Measurements from ENCODE around the gene SNAI3. TPM values are rescaled to one million over a fixed set of nuclear protein-coding genes. Genes with fewer than 3 reads are reported as not detected.

The SNAI3 gene
- total RNA-seq, 1 experiment from 2014 or later, result 2.2 TPM

- TF ChIP-seq ZBTB33 (IDR thresholded peaks at IDR 0.05; ENCODE audit: extremely low read depth, insufficient replicate concordance, low read length) (no peak), SRF (IDR thresholded peaks at IDR 0.05; ENCODE audit: low read depth) (no peak), TCF7L2 (IDR thresholded peaks at IDR 0.05; ENCODE audit: borderline replicate concordance, extremely low read depth, insufficient read depth, insufficient read length) (no peak), EZH2 (IDR thresholded peaks at IDR 0.05) (no peak)
These were observed 48.0 kb upstream of the SNAI3 start (continued) for GRCh38 chr16:88734361-88734728.

GRCh38 chr16:88733630-88734360, 47.5 kb upstream of the SNAI3 start:
- TF ChIP-seq ZFX (IDR thresholded peaks at IDR 0.05) (no peak), ZBTB33 (IDR thresholded peaks at IDR 0.05; ENCODE audit: extremely low read depth, insufficient replicate concordance, low read length) (no peak), EZH2 (IDR thresholded peaks at IDR 0.05) (no peak), ELF1 (IDR thresholded peaks at IDR 0.05; ENCODE audit: borderline replicate concordance, low read depth) (no peak), POLR2AphosphoS5 (IDR thresholded peaks at IDR 0.05; ENCODE audit: low read depth, low read length) (no peak), CEBPB (IDR thresholded peaks at IDR 0.05; ENCODE audit: low read depth) (no peak), TCF7L2 (IDR thresholded peaks at IDR 0.05; ENCODE audit: borderline replicate concordance, extremely low read depth, insufficient read depth, insufficient read length) (no peak), SP1 (IDR thresholded peaks at IDR 0.05; ENCODE audit: low read depth) (no peak), FOSL1 (IDR thresholded peaks at IDR 0.05; ENCODE audit: low read depth) (no peak), SIN3A (IDR thresholded peaks at IDR 0.05; ENCODE audit: low read depth) (no peak), CBX3 (IDR thresholded peaks at IDR 0.05; ENCODE audit: low read depth) (no peak), JUND (IDR thresholded peaks at IDR 0.05) (no peak), ZNF274 (IDR thresholded peaks at IDR 0.05; ENCODE audit: low read depth, low read length) (no peak), EGR1 (IDR thresholded peaks at IDR 0.05; ENCODE audit: low read depth) (no peak), EZH2phosphoT487 (IDR thresholded peaks at IDR 0.05; ENCODE audit: borderline replicate concordance) (no peak), YY1 (IDR thresholded peaks at IDR 0.05; ENCODE audit: extremely low read depth, insufficient replicate concordance, low read depth, low read length) (no peak)
- no peak for DNase-seq (ENCODE audit: low read depth, low spot score)
- no TSS peak for BruUV-seq (replicated peaks)
- no peak overlapping the region for H3K9ac ChIP-seq (ENCODE audit: low read length)
- H3K27me3 ChIP-seq (ENCODE audit: insufficient read depth, low read length), result no peaks in the 10 kb centered on the region
- RAD21 ChIA-PET (ENCODE audit: low non-redundant PET in 1 of 2, low total read pairs in 2 of 2, uncharacterized antibody in 2 of 2, unreplicated experiment in 2 of 2), result no interaction called here
- POLR2A ChIA-PET, result no interaction called here
- H4K20me1 ChIP-seq (ENCODE audit: insufficient read depth), result no peaks in the 10 kb centered on the region
- peak overlapping the region; percentile 14; the same call in 1 of the 2 replicates for H3K27ac ChIP-seq (ENCODE audit: low read depth, low read length)
- H3K79me2 ChIP-seq (ENCODE audit: insufficient read depth, low read length), result peaks cover 21% of the 10 kb centered on the region; the same call in 1 of the 2 replicates
- H3K9me2 ChIP-seq (ENCODE audit: insufficient read depth), result no peaks in the 10 kb centered on the region
- H2AFZ ChIP-seq (ENCODE audit: low read depth, low read length, poor library complexity, severe bottlenecking), result no peak overlapping the region
- no peak overlapping the region for H3K4me3 ChIP-seq (replicated peaks in 1 of 2; ENCODE audit: low read depth in 1 of 2, low read length in 2 of 2)
- H3K36me3 ChIP-seq (ENCODE audit: control insufficient read depth in 1 of 2, insufficient read depth in 2 of 2, low read length in 2 of 2), result peaks cover 25 to 56% of the 10 kb centered on the region in 2 experiments; a peak in 3 of 4 replicates
- no peak overlapping the region for H3K4me2 ChIP-seq (ENCODE audit: low read length)
- CTCF ChIA-PET, result no interaction called here
- intact Hi-C loops (cut with micrococcal nuclease), result no loop called here
- peaks cover 0 to 5% of the 10 kb centered on the region in 2 experiments; a peak in 1 of 4 replicates for H3K4me1 ChIP-seq (ENCODE audit: control insufficient read depth in 1 of 2, insufficient read depth in 2 of 2, low read length in 2 of 2)
- no peaks in the 10 kb centered on the region for H3K9me3 ChIP-seq (ENCODE audit: control insufficient read depth in 1 of 2, insufficient read depth in 1 of 2, low read depth in 1 of 2, low read length in 2 of 2)
- ATAC-seq, result no peak
